HepG2 (cell line): ENCODE data around the gene MMRN1. TPM values are rescaled to one million over a fixed set of nuclear protein-coding genes. Genes with fewer than 3 reads are reported as not detected.

ENCODE experiments used
- ATAC-seq: fragments of 200-7000 bp; cut with Tn5 transposase; 3 replicates; pipeline ENCODE4 v1.9.1; 2020; ENCODE audit warnings: mild to moderate bottlenecking, moderate library complexity
- BruUV-seq: library from RNA; stranded (reverse); fragments of 400-500 nt; replicated peaks from 2 replicates; lab custom pipeline; 2021; lab: Mats Ljungman, UMichigan
- CTCF ChIA-PET: fragments of 300-600 bp; formaldehyde crosslinking; extraction: SDS; loops from one replicate; lab custom pipeline; 2021; ENCODE audit warnings: low total read pairs, inconsistent platforms, low intra/inter-chr PET ratio; lab: Yijun Ruan, JAX
- POLR2A ChIA-PET: fragments of 350-600 bp; sonication (Branson Sonifier 250); formaldehyde crosslinking; loops from one replicate; lab custom pipeline; 2020; ENCODE audit warnings: antibody characterized with exemption, inconsistent platforms; lab: Yijun Ruan, JAX
- DNase-seq: peaks from one replicate; pipeline ENCODE4 v3.0.0-alpha.2; 2015; ENCODE audit warnings: low spot score
- FAIRE-seq: peaks from 3 replicates; lab custom pipeline; 2011; peaks lifted over from hg19 to GRCh38; lab: Jason Lieb, UNC
- H2AFZ ChIP-seq: one replicate; pipeline ENCODE4 v1.6.1; 2011; ENCODE audit warnings: low read length, inconsistent platforms
- H3K27ac ChIP-seq: fragments of 300-600 bp; 3 replicates; pipeline ENCODE4 v1.8.0; 2011; ENCODE audit warnings: mixed run types, mild to moderate bottlenecking, mixed read lengths, low read length, inconsistent platforms; ENCODE audit not compliant: insufficient read depth; ENCODE audit errors: extremely low read length
- H3K27me3 ChIP-seq, 2 experiments: fragments of 200-600 bp in 1 of 2; 2 replicates in 1 of 2; 3 replicates in 1 of 2; pipeline versions ENCODE4 v1.6.0 to v1.8.0; 2011; ENCODE audit warnings: low read length in 2 of 2, mild to moderate bottlenecking in 2 of 2, moderate library complexity in 2 of 2, inconsistent platforms in 1 of 2; ENCODE audit not compliant: insufficient read depth in 2 of 2, control insufficient read depth in 1 of 2
- H3K36me3 ChIP-seq, 2 experiments: fragments of 200-600 bp in 1 of 2; replicated peaks in 1 of 2; 2 replicates in 1 of 2; 3 replicates in 1 of 2; pipeline versions ENCODE4 v1.5.1 to v1.8.0; 2011; ENCODE audit warnings: low read length in 2 of 2, inconsistent platforms in 1 of 2; ENCODE audit not compliant: insufficient read depth in 2 of 2, control insufficient read depth in 1 of 2
- H3K4me1 ChIP-seq: 2 replicates; pipeline ENCODE4 v1.5.1; 2012; ENCODE audit warnings: low read length, inconsistent platforms; ENCODE audit not compliant: insufficient read depth
- H3K4me2 ChIP-seq: 2 replicates; pipeline ENCODE4 v1.6.0; 2011; ENCODE audit warnings: low read depth, low read length, inconsistent platforms
- H3K4me3 ChIP-seq, 3 experiments: fragments of 200-600 bp in 1 of 3; sonication (generic), shearing (Covaris generic) in 1 of 3; replicated peaks in 1 of 3; 2 replicates each; pipeline ENCODE4 v1.5.1; 2011 to 2016; ENCODE audit warnings: low read length in 3 of 3, inconsistent platforms in 2 of 3, low read depth in 2 of 3, mild to moderate bottlenecking in 2 of 3, control low read depth in 1 of 3, mixed read lengths in 1 of 3; ENCODE audit not compliant: insufficient read depth in 1 of 3
- H3K79me2 ChIP-seq: one replicate; pipeline ENCODE4 v1.6.1; 2011; ENCODE audit warnings: low read length, inconsistent platforms; ENCODE audit not compliant: insufficient read depth
- H3K9ac ChIP-seq: 2 replicates; pipeline ENCODE4 v1.6.0; 2011; ENCODE audit warnings: mild to moderate bottlenecking, low read depth, low read length, inconsistent platforms; ENCODE audit not compliant: insufficient read depth
- H3K9me3 ChIP-seq: 2 replicates; pipeline ENCODE4 v1.5.1; 2012; ENCODE audit warnings: mild to moderate bottlenecking, low read length
- H4K20me1 ChIP-seq: 2 replicates; pipeline ENCODE4 v1.6.0; 2011; ENCODE audit warnings: inconsistent platforms, mild to moderate bottlenecking, low read length, moderate library complexity; ENCODE audit not compliant: insufficient read depth
- ELF4 ChIP-seq: sonication (generic); formaldehyde crosslinking; IDR thresholded peaks from 2 replicates; pipeline ENCODE4 v1.5.0; 2020; ENCODE audit warnings: missing genetic modification reagents, mild to moderate bottlenecking, moderate library complexity, borderline replicate concordance
- GABPB1 ChIP-seq: IDR thresholded peaks from 2 replicates; pipeline ENCODE4 v1.6.1; 2016; ENCODE audit warnings: mild to moderate bottlenecking, missing genetic modification reagents, moderate library complexity, missing compliant biosample characterization
- HOMEZ ChIP-seq: IDR thresholded peaks from 2 replicates; pipeline ENCODE4 v1.6.1; 2016; ENCODE audit warnings: low read depth
- MEF2D ChIP-seq: sonication (generic); formaldehyde crosslinking; IDR thresholded peaks from 2 replicates; pipeline ENCODE4 v1.5.1; 2020; ENCODE audit warnings: mild to moderate bottlenecking, missing genetic modification reagents
- MLXIP ChIP-seq: sonication (generic); formaldehyde crosslinking; IDR thresholded peaks from 2 replicates; pipeline ENCODE4 v1.9.0; 2021; ENCODE audit warnings: missing genetic modification reagents, borderline replicate concordance
- MTERF4 ChIP-seq: sonication (generic); formaldehyde crosslinking; IDR thresholded peaks from 2 replicates; pipeline ENCODE4 v1.8.0; 2023; ENCODE audit warnings: mild to moderate bottlenecking, missing genetic modification reagents
- NCOR1 ChIP-seq: fragments of 200-600 bp; sonication (generic); IDR thresholded peaks from 2 replicates; pipeline ENCODE4 v1.7.0; 2017; ENCODE audit warnings: antibody characterized with exemption, low read length, borderline replicate concordance
- NPAS2 ChIP-seq: sonication (generic); formaldehyde crosslinking; IDR thresholded peaks from 2 replicates; pipeline ENCODE4 v1.8.0; 2022; ENCODE audit warnings: mild to moderate bottlenecking, missing genetic modification reagents, borderline replicate concordance
- ONECUT2 ChIP-seq: sonication (generic); formaldehyde crosslinking; IDR thresholded peaks from 2 replicates; pipeline ENCODE4 v1.4.0; 2020; ENCODE audit warnings: missing genetic modification reagents
- SNAPC2 ChIP-seq: sonication (generic); formaldehyde crosslinking; IDR thresholded peaks from 2 replicates; pipeline ENCODE4 v1.8.1; 2022; ENCODE audit warnings: mild to moderate bottlenecking, missing genetic modification reagents
- ZNF615 ChIP-seq: sonication (generic); formaldehyde crosslinking; IDR thresholded peaks from 2 replicates; pipeline ENCODE4 v1.5.0; 2020; ENCODE audit warnings: mild to moderate bottlenecking, missing genetic modification reagents, borderline replicate concordance
- WGBS: methylation state at CpG from one replicate; pipeline ENCODE4 v1.1.6; 2017; ENCODE audit warnings: low lambda C conversion rate; 5-methylcytosine and 5-hydroxymethylcytosine counted together
- in situ Hi-C: cut with HindIII; loops from 2 replicates; pipeline ENCODE4 v1.10.0; 2017; ENCODE audit warnings: low pct_unique_long_range_greater_than_20kb; ENCODE audit not compliant: extremely low pct_ligation_motif_present
- intact Hi-C: fragments of 100-400 bp; cut with micrococcal nuclease; formaldehyde crosslinking; loops from one replicate; pipeline ENCODE4 v1.10.0; 2022; ENCODE audit not compliant: unreplicated experiment
- polyA plus RNA-seq, 8 experiments: library from polyadenylated mRNA; depleted of rRNA in 3 of 8; stranded (reverse) in 7 of 8; unstranded in 1 of 8; fragments of >200 nt; fragmentation: Illumina TruSeq in 4 of 8; extraction: Trizol in 4 of 8; gene quantifications; 2 replicates each; pipeline versions ENCODE4 v1.2.1 to v1.2.3, GENCODE V29; 2011 to 2016; ENCODE audit warnings: low read depth in 4 of 8, missing spikeins in 1 of 8, mixed read lengths in 1 of 8; ENCODE audit not compliant: insufficient read depth in 1 of 8
- total RNA-seq, 5 experiments: library from RNA; depleted of rRNA; stranded (reverse); fragments of >200 nt; fragmentation: Illumina TruSeq; extraction: Trizol; gene quantifications; 2 replicates each; pipeline ENCODE4 v1.2.3, GENCODE V29; 2016; ENCODE audit warnings: low read depth in 1 of 5

The MMRN1 gene
- total and polyA plus RNA-seq, 2 of the 13 experiments (the other 11 are each of a cell fraction or from before 2014, with no cell fraction given), result not detected

GRCh38 chr4:89904524-89904923 is 9.9 kb downstream of the MMRN1 start:
- no peak for FAIRE-seq
- Histone ChIP-seq H3K9ac (no peak overlapping the region), H3K4me1 (no peaks in the 10 kb centered on the region), H3K36me3 (no peaks in the 10 kb centered on the region), H3K27me3 (no peaks in the 10 kb centered on the region)
- in situ Hi-C loops, result loop anchor here (10.0 to 25.0 kb wide), 3 partner anchors 250 to 667 kb away; no protein-coding TSS in a partner anchor
- WGBS, result 22% methylated on average over 3 of the region's 3 CpGs
- TF ChIP-seq GABPB1 (CRISPR knock-in tag) (no peak), SNAPC2 (CRISPR knock-in tag) (no peak), MTERF4 (CRISPR knock-in tag) (no peak), MEF2D (CRISPR knock-in tag) (no peak), ZNF615 (no peak), ONECUT2 (CRISPR knock-in tag) (no peak), NCOR1 (no peak), HOMEZ (CRISPR knock-in tag) (no peak), ELF4 (CRISPR knock-in tag) (no peak), MLXIP (CRISPR knock-in tag) (no peak), NPAS2 (CRISPR knock-in tag) (no peak)
- TF ChIP-seq, all 625 proteins: peak for 0
- ATAC-seq, result no peak
- CTCF ChIA-PET, result no interaction called here
- Histone ChIP-seq H3K79me2 (no peaks in the 10 kb centered on the region), H3K4me3 (no peak overlapping the region), H3K4me2 (no peak overlapping the region), H4K20me1 (no peaks in the 10 kb centered on the region), H2AFZ (no peak overlapping the region), H3K27ac (no peak overlapping the region), H3K9me3 (no peaks in the 10 kb centered on the region)
- intact Hi-C loops, result loop anchor here (5.0 to 10.0 kb wide), 4 partner anchors 247 to 747 kb away; no protein-coding TSS in a partner anchor
- POLR2A ChIA-PET, result no interaction called here
- no TSS peak for BruUV-seq
- no peak for DNase-seq
